Fibroblast of lung (primary cell): ENCODE data around the gene RETREG1. TPM values are rescaled to one million over a fixed set of nuclear protein-coding genes. Genes with fewer than 3 reads are reported as not detected.

ENCODE experiments used
- DNase-seq, 2 donors: peaks; one replicate each; pipeline versions ENCODE4 v3.0.0 to v3.0.0-alpha.2; 2010; ENCODE audit warnings: low read depth in 2 of 2
- H2AFZ ChIP-seq: 2 replicates; pipeline ENCODE4 v1.5.1; 2012; ENCODE audit warnings: low read length, control low read depth, inconsistent platforms
- H3K27ac ChIP-seq: 2 replicates; pipeline ENCODE4 v1.5.1; 2011; ENCODE audit warnings: low read length, control low read depth; ENCODE audit not compliant: insufficient read depth
- H3K27me3 ChIP-seq: 2 replicates; pipeline ENCODE4 v1.5.1; 2011; ENCODE audit warnings: mild to moderate bottlenecking, low read length; ENCODE audit not compliant: control insufficient read depth, insufficient read depth
- H3K36me3 ChIP-seq: 2 replicates; pipeline ENCODE4 v1.5.1; 2011; ENCODE audit warnings: low read length; ENCODE audit not compliant: control insufficient read depth, insufficient read depth
- H3K4me1 ChIP-seq: 2 replicates; pipeline ENCODE4 v1.5.1; 2011; ENCODE audit warnings: low read length; ENCODE audit not compliant: control insufficient read depth, insufficient read depth; ENCODE audit errors: extremely low read depth
- H3K4me2 ChIP-seq: 2 replicates; pipeline ENCODE4 v1.5.1; 2011; ENCODE audit warnings: low read length, control low read depth; ENCODE audit not compliant: insufficient read depth; ENCODE audit errors: extremely low read depth
- H3K4me3 ChIP-seq, 4 experiments: fragments of 200-600 bp in 1 of 4; sonication (generic) in 1 of 4; replicated peaks in 1 of 4; 2 replicates each; pipeline ENCODE4 v1.5.1; 2011 to 2016; ENCODE audit warnings: low read length in 4 of 4, low read depth in 3 of 4, mild to moderate bottlenecking in 3 of 4, control low read depth in 2 of 4, inconsistent platforms in 1 of 4, mixed read lengths in 1 of 4; ENCODE audit not compliant: insufficient read depth in 1 of 4; ENCODE audit errors: control extremely low read depth in 1 of 4
- H3K79me2 ChIP-seq: 2 replicates; pipeline ENCODE4 v1.5.1; 2012; ENCODE audit warnings: mild to moderate bottlenecking, low read length, inconsistent platforms; ENCODE audit not compliant: control insufficient read depth, insufficient read depth
- H3K9ac ChIP-seq: 2 replicates; pipeline ENCODE4 v1.5.1; 2011; ENCODE audit warnings: mild to moderate bottlenecking, low read length, control low read depth; ENCODE audit not compliant: insufficient read depth
- H3K9me3 ChIP-seq: 2 replicates; pipeline ENCODE4 v1.5.1; 2012; ENCODE audit warnings: low read depth, low read length; ENCODE audit not compliant: control insufficient read depth, insufficient read depth
- H4K20me1 ChIP-seq: 2 replicates; pipeline ENCODE4 v1.5.1; 2011; ENCODE audit warnings: low read length; ENCODE audit not compliant: control insufficient read depth, insufficient read depth; ENCODE audit errors: extremely low read depth
- CTCF ChIP-seq, 2 donors: IDR thresholded peaks in 1 of 2; conservative IDR thresholded peaks in 1 of 2; 1 replicate in 1 of 2; 2 replicates in 1 of 2; pipeline ENCODE4 v1.5.1; 2011 to 2012; ENCODE audit warnings: low read length in 2 of 2, control low read depth in 1 of 2, inconsistent platforms in 1 of 2, low read depth in 1 of 2, mild to moderate bottlenecking in 1 of 2
- EZH2 ChIP-seq: IDR thresholded peaks from 2 replicates; pipeline ENCODE4 v1.5.1; 2012; ENCODE audit warnings: low read length, control low read depth, mild to moderate bottlenecking; ENCODE audit errors: missing control alignments
- polyA plus RNA-seq, 2 donors: library from polyadenylated mRNA; depleted of rRNA in 1 of 2; stranded (reverse) in 1 of 2; unstranded in 1 of 2; fragments of >200 nt; gene quantifications; 2 replicates each; pipeline ENCODE4 v1.2.1, GENCODE V29; 2011 to 2012; ENCODE audit warnings: missing spikeins in 1 of 2
- total RNA-seq: library from RNA; depleted of rRNA; stranded (reverse); fragments of >200 nt; gene quantifications from 2 replicates; pipeline ENCODE4 v1.2.1, GENCODE V29; 2014

Gene RETREG1
- total and polyA plus RNA-seq, 2 donors (not counting 1 experiment from before 2014, with no cell fraction given) = 0.41 to 0.99 TPM

- Histone ChIP-seq H3K27me3 (no peaks in the 10 kb centered on the region), H2AFZ (no peak overlapping the region), H3K36me3 (no peaks in the 10 kb centered on the region), H3K4me2 (no peak overlapping the region), H3K9me3 (no peaks in the 10 kb centered on the region), H3K4me1 (peaks cover 3% of the 10 kb centered on the region), H3K4me3 (no peak overlapping the region), H3K27ac (no peak overlapping the region), H3K79me2 (no peaks in the 10 kb centered on the region), H3K9ac (no peak overlapping the region), H4K20me1 (no peaks in the 10 kb centered on the region)
- peak; percentile 41 to 74 for DNase-seq
- TF ChIP-seq EZH2 (no peak), CTCF (conservative IDR thresholded peaks at IDR 0.05 in 1 of 2, IDR thresholded peaks at IDR 0.05 in 1 of 2; ENCODE audit: low read depth in 1 of 2, low read length in 2 of 2) (peak; percentile 76)
Measured at GRCh38 chr5:16489322-16489791, 127.4 kb downstream of the RETREG1 start.

- Histone ChIP-seq H3K27ac (no peak overlapping the region), H2AFZ (no peak overlapping the region), H3K4me2 (no peak overlapping the region), H3K4me3 (no peak overlapping the region), H4K20me1 (no peaks in the 10 kb centered on the region), H3K36me3 (no peaks in the 10 kb centered on the region), H3K79me2 (no peaks in the 10 kb centered on the region), H3K9me3 (no peaks in the 10 kb centered on the region), H3K4me1 (no peaks in the 10 kb centered on the region), H3K9ac (no peak overlapping the region), H3K27me3 (no peaks in the 10 kb centered on the region)
- DNase-seq = no peak
- TF ChIP-seq CTCF (conservative IDR thresholded peaks at IDR 0.05 in 1 of 2, IDR thresholded peaks at IDR 0.05 in 1 of 2; ENCODE audit: low read depth in 1 of 2, low read length in 2 of 2) (no peak), EZH2 (no peak)
Measured at GRCh38 chr5:16487456-16487855, 129.3 kb downstream of the RETREG1 start.

GRCh38 chr5:16486711-16487111 is 130.1 kb downstream of the RETREG1 start:
- no peaks in the 10 kb centered on the region for H3K4me1 ChIP-seq
- H3K4me2 ChIP-seq = no peak overlapping the region
- H2AFZ ChIP-seq = no peak overlapping the region
- no peak overlapping the region for H3K4me3 ChIP-seq
- H3K27me3 ChIP-seq = no peaks in the 10 kb centered on the region
- H3K27ac ChIP-seq = no peak overlapping the region
- H3K36me3 ChIP-seq = no peaks in the 10 kb centered on the region
- no peak for TF ChIP-seq EZH2
- no peak for TF ChIP-seq CTCF (conservative IDR thresholded peaks at IDR 0.05 in 1 of 2, IDR thresholded peaks at IDR 0.05 in 1 of 2; ENCODE audit: low read depth in 1 of 2, low read length in 2 of 2)
- no peak overlapping the region for H3K9ac ChIP-seq
- DNase-seq = no peak
- no peaks in the 10 kb centered on the region for H3K79me2 ChIP-seq
- H3K9me3 ChIP-seq = no peaks in the 10 kb centered on the region
- H4K20me1 ChIP-seq = no peaks in the 10 kb centered on the region
